HG03457 (cell line): ENCODE measurements around the gene AMDHD2.

Source experiments
- ATAC-seq: cut with Tn5 transposase; IDR thresholded peaks from one replicate; pipeline ENCODE4 v1.9.1; 2021; ENCODE audit warnings: moderate number of reproducible peaks; ENCODE audit not compliant: unreplicated experiment

Gene AMDHD2

GRCh38 chr16:2482708-2483534 is 37.2 kb upstream of the AMDHD2 start:
- no peak for ATAC-seq

- no peak for ATAC-seq
Observed at GRCh38 chr16:2483939-2484897, 36.0 kb upstream of the AMDHD2 start.

GRCh38 chr16:2484898-2485508 is 35.2 kb upstream of the AMDHD2 start:
- ATAC-seq: no peak

DNA sequence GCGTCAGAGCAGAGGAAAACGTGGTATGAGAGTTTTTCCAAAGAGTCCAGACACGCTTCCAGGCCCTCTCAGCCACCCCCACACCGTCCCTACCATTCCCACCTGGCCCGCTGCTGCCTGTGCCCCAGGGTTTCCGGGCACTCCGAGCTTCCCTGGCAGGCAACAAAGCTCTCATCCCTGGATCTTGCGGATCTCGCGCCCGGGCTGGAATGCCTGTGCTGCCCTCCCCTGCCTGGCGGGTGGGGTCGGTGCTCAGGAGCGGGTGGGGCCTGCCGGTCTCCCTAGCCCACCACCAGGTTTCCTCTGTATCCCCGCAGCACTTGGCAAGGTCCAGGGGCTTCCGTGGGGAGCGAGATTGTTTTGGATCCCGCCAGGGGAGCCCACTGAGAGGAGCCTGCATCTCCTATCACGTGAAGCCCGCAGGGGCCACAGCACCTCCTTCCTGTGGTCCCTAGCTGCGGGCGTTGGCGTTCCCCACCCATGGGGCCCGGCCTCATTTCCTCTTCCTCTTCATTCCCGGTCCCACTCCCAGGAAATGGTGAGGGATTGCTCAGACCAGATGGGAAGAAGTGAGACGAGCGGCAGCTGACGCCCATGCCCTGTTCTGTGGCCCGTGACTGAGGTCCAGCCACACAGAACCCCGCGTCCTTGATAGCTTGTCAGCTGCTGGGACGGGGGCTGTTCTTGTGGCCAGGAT is 34.2 kb upstream of the AMDHD2 start:
- no peak for ATAC-seq

DNA sequence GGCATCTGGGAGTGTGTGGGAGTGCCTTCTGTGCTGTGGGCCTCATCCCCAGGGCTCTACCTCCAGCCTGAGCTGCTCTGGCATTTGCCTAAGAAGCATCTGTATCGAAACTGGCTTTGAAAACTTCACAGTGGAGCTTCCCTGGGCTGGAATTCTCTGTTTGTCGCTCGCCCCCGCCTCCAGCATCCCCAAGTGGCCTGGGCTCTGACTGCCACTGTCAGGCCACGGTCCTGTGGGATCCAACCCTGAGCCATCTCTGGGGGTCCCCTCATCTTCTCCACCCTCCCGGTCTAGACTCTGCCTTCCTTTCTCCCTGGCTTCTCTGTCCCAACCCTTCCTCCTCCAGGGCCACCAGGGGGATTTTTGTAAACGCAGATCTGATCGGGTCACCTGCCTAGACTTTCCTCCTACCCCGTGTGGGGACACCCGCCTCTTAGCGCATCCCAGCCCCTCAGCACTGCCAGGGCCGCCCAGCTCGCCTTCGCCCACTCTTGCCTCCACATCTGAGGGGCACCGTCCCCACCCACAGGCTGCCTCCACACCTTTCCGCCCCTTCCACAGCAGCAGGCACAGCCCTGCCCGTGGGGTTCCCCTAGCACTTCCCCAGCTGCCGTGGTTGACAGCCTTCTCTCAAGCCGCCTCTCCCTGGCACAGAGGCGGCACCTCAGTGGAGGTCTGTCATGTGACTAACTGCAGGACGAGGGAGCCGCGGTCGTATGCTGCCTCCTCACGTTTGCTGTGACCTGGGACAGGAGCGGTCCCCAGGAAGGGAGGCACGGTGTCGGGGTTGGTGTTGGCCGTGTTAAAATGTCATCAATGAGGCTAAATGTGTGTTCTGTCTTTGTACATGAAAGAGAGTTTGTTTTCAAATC is 33.3 kb upstream of the AMDHD2 start:
- ATAC-seq: peak; percentile 51

DNA sequence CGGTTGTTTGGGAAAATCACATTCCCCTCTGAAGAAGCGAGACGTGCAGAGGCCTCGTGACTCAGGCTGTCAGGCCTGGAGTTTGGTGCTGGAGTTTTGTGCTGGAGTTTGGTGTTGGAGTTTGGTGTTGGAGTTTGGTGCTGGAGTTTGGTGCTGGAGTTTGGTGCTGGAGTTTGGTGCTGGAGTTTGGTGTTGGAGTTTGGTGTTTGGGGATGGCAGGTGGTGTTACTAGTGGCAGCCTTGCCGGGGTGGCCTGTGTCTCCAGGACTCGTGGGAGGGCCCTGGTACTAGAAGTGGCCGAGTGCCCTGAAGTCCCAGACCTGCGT is 32.7 kb upstream of the AMDHD2 start:
- ATAC-seq: no peak

- ATAC-seq: no peak
Observed at GRCh38 chr16:2487903-2488531, 32.2 kb upstream of the AMDHD2 start.

DNA sequence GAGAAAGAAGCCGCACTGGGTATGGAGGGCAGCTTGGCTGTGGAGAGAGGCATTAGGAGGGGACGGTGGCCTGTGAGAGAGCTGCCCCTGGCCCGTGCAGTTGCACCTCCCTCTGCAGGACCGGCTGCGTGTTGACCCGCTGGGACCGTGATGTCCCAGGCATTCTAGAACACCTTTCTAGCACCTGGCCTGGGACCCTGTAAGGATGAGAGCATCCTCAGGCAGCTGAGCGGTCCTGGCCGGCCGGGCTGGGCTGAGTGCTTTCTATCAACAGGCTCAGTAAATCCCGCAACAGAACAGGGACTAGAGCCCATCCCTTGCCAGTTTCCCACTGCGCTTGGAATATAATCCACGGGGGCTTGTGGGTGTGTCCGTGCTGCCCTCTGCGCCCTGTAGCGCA is 30.6 kb upstream of the AMDHD2 start:
- ATAC-seq: no peak

DNA sequence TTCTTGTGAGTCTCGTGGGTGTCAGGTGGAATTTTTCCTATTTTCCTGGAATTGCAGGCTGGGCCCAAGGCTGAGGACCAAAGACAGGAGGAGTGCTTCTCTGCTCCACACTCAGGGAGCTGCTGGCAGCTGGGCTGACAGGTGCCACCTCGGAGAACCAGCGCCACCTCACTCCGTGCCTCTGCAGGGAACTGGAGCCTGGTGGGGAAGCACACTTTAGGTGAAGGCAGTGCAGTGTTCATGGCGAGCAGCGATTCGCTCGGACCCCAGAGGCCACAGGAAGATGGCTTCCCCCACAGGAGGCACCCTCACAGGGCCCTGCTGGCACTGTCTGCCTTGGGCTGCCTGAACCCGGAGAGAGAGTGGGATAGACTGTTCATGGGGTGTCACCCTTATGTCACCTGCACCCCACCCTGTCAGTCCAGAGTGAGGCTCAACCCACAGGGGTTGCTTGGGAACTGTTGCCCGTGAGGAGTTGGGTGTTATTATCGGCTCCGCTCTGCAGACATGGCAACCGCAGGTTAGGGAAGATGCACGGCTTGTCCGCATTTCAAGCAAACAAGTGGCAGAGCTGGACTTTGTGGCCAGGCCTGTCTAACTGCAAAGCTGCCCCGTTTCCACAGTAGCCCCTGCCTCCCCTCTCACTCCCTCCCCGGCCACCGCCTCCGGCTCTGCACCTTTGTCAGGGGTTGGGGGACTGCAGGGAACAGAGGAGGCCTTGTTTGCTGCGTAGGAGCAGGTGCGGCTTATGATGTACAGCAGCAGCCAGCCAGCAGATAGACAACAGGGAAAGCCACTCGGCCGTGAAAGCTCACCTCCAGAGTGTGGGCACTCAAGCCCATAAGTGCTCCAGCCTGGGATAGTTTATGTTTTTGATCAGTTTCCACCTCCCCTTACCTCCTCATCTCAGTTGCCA is 29.7 kb upstream of the AMDHD2 start:
- ATAC-seq: no peak

DNA sequence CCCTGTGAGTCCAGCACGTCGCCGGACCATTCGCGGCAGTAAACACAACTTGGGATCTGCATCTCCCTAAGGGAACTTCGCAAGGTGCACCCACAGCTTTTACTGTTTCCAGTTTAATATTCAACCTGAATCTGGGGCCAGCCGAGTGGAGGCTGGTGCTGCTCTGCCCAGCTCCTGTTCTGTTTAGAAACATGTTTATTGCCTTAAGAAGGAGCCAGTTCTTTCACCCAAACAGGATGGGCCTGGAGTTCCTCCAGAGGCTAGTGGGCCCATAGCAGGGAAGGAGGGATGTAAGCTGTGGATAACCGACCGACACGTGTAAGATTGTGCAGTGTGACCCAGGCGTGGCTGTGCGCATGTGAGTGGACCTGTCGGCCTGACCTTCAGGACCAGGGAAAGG is 27.9 kb upstream of the AMDHD2 start:
- ATAC-seq: no peak

- ATAC-seq: no peak
Observed at GRCh38 chr16:2493605-2494004, 26.6 kb upstream of the AMDHD2 start.

DNA sequence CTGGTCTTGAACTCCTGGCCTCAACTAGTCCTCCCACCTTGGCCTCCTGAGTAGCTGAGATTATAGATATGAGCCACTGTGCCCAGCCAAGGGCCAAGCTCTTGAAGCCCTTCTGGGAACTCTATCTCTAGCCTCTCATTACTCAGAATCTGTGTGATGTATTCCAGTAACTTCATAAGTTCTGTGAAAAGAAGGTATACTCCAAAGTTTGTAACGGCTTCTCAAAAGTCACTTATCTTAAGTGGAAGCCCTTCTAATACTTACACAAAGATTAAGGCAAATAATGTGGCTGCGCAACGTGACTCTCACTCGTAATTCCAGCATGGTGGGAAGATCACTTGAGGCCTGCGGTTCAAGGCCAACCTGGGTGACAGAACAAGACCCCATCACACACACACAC is 25.6 kb upstream of the AMDHD2 start:
- ATAC-seq: no peak

DNA sequence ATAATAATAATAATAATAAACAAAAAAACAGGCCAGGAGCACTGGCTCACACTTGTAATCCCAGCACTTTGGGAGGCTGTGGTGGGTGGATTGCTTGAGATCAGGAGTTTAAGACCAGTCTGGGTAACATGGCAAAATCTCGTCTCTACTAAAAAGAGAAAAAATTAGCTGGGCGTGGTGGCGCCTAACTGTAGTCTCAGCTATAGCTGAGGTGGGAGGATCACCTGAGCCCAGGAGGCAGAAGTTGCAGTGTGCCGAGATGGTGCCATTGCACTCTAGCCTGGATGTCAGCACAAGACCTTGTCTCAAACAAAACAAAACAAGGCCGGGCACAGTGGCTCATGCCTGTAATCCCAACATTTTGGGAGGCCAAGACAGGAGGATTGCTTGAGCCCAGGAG is 25.1 kb upstream of the AMDHD2 start:
- ATAC-seq: no peak

DNA sequence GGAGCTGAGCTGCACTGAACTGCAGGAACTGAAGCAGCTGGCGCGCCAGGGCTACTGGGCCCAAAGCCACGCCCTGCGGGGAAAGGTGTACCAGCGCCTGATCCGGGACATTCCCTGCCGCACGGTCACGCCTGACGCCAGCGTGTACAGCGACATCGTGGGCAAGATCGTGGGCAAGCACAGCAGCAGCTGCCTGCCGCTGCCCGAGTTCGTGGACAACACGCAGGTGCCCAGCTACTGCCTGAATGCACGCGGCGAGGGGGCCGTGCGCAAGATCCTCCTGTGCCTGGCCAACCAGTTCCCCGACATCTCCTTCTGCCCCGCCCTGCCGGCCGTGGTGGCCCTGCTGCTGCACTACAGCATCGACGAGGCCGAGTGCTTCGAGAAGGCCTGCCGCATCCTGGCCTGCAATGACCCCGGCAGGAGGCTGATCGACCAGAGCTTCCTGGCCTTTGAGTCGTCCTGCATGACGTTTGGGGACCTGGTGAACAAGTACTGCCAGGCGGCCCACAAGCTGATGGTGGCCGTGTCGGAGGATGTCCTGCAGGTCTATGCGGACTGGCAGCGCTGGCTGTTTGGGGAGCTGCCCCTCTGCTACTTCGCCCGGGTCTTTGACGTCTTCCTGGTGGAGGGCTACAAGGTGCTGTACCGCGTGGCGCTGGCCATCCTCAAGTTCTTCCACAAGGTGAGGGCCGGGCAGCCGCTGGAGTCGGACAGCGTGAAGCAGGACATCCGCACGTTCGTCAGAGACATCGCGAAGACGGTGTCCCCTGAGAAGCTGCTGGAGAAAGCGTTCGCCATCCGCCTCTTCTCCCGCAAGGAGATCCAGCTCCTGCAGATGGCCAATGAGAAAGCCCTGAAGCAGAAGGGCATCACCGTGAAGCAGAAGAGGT is 23.7 kb upstream of the AMDHD2 start:
- ATAC-seq: no peak

DNA sequence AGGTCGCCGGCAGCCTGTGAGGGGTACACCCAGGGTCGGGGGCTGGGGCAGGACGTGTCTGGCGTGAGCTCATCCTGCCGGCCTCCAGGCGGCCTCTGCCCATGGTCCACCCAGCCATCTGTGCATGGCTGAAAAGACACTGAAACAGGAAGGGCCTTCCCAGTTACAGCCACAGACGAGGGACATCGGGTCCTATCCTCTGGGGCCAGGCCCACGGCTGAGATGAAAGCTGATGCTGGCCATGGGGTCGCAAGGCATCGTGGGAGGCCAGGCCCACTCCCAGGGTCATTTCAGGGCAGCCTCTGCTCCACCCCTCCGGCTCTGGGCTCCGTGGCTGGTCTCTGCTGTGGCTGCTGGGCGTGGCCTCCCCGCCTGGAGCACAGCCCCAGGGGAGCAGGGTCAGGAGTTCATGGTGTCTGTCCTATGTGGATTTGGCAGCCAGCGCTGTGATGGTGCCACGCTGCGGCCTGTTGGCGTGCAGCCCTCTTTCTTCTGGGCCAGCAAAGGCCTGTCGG is 23.0 kb upstream of the AMDHD2 start:
- ATAC-seq: no peak

DNA sequence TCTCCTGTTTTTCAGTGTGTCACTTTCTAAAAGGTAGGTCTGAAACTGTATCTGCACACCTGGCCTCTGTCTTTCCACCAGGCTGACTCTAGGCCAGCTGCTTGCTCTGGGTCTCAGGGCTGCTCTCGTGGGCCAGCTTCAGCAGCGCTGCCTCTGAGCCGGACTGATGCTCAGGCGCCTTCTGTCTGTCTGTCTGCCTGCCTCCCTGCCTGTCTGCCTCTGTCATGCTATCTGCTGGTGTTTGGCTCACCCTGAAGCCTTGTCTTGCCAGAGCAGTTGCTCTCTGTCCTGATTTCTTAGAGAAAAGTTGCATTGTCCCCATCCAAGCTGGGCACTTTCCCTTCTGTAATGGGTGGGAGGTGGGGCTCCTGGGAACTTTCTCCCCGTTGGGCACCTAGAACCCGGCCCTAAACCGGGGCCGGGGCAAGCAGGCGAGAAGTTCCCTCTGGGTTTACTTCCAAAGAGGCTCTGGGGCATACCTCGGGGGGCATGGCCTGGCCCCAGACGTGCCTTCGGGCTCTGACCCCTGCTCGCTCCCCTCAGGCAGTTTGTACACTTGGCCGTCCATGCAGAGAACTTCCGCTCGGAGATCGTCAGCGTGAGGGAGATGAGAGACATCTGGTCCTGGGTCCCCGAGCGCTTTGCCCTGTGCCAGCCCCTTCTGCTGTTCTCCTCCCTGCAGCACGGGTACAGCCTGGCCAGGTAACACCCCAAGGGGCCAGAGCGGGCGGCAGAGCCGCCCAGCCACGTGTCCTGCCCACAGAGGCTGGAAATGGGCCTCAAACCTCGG is 22.3 kb upstream of the AMDHD2 start:
- no peak for ATAC-seq
